Measurements from ENCODE around the gene MAP3K20. TPM values are rescaled to one million over a fixed set of nuclear protein-coding genes. Genes with fewer than 3 reads are reported as not detected.
A peak's percentile ranks its signal among the peaks of the same experiment; 100 is the strongest.

MAP3K20 gene
- total RNA-seq, 1 experiment from 2014 or later = 40.0 TPM

GRCh38 chr2:173247156-173247555 is 171.5 kb downstream of the MAP3K20 start:
- BruUV-seq (replicated peaks) = no TSS peak
- intact Hi-C loops (cut with micrococcal nuclease; ENCODE audit: unreplicated experiment) = no loop called here
- ChIA-PET CTCF (no interaction called here), POLR2A (ENCODE audit: low non-redundant PET) (no interaction called here)
- Histone ChIP-seq H3K27ac (ENCODE audit: low read depth, low read length, poor library complexity, severe bottlenecking) (no peak overlapping the region), H3K36me3 (ENCODE audit: insufficient read depth, low read length, poor library complexity, severe bottlenecking) (no peaks in the 10 kb centered on the region), H3K4me1 (ENCODE audit: insufficient read depth, low read length, poor library complexity, severe bottlenecking) (peaks cover 18% of the 10 kb centered on the region), H3K4me3 (ENCODE audit: low read depth, low read length, poor library complexity, severe bottlenecking) (no peak overlapping the region), H3K27me3 (replicated peaks; ENCODE audit: insufficient read depth, low read depth, low read length, poor library complexity) (no peaks in the 10 kb centered on the region), H3K9me3 (ENCODE audit: low read depth, low read length, poor library complexity, severe bottlenecking) (no peaks in the 10 kb centered on the region)
- no peak for DNase-seq (ENCODE audit: low spot score)
- no peak for TF ChIP-seq CTCF (conservative IDR thresholded peaks at IDR 0.05; ENCODE audit: low read depth, low read length)
- TF ChIP-seq EZH2 (IDR thresholded peaks at IDR 0.05; ENCODE audit: borderline replicate concordance, low read depth, low read length, poor library complexity, severe bottlenecking) = no peak

GRCh38 chr2:173248381-173248780 is 172.7 kb downstream of the MAP3K20 start:
- Histone ChIP-seq H3K4me1 (ENCODE audit: insufficient read depth, low read length, poor library complexity, severe bottlenecking) (peaks cover 18% of the 10 kb centered on the region), H3K27me3 (replicated peaks; ENCODE audit: insufficient read depth, low read depth, low read length, poor library complexity) (no peaks in the 10 kb centered on the region), H3K9me3 (ENCODE audit: low read depth, low read length, poor library complexity, severe bottlenecking) (no peaks in the 10 kb centered on the region), H3K36me3 (ENCODE audit: insufficient read depth, low read length, poor library complexity, severe bottlenecking) (no peaks in the 10 kb centered on the region), H3K4me3 (ENCODE audit: low read depth, low read length, poor library complexity, severe bottlenecking) (no peak overlapping the region), H3K27ac (ENCODE audit: low read depth, low read length, poor library complexity, severe bottlenecking) (no peak overlapping the region)
- BruUV-seq (replicated peaks) = no TSS peak
- POLR2A ChIA-PET (ENCODE audit: low non-redundant PET) = no interaction called here
- CTCF ChIA-PET = no interaction called here
- TF ChIP-seq EZH2 (IDR thresholded peaks at IDR 0.05; ENCODE audit: borderline replicate concordance, low read depth, low read length, poor library complexity, severe bottlenecking) = no peak
- no peak for TF ChIP-seq CTCF (conservative IDR thresholded peaks at IDR 0.05; ENCODE audit: low read depth, low read length)
- DNase-seq (ENCODE audit: low spot score) = no peak
- intact Hi-C loops (cut with micrococcal nuclease; ENCODE audit: unreplicated experiment) = no loop called here

GRCh38 chr2:173249661-173250641 is 174.3 kb downstream of the MAP3K20 start:
- DNase-seq (ENCODE audit: low spot score) = peak; percentile 95
- Histone ChIP-seq H3K27me3 (replicated peaks; ENCODE audit: insufficient read depth, low read depth, low read length, poor library complexity) (no peaks in the 10 kb centered on the region), H3K27ac (ENCODE audit: low read depth, low read length, poor library complexity, severe bottlenecking) (no peak overlapping the region), H3K36me3 (ENCODE audit: insufficient read depth, low read length, poor library complexity, severe bottlenecking) (no peaks in the 10 kb centered on the region), H3K9me3 (ENCODE audit: low read depth, low read length, poor library complexity, severe bottlenecking) (no peaks in the 10 kb centered on the region), H3K4me1 (ENCODE audit: insufficient read depth, low read length, poor library complexity, severe bottlenecking) (peaks cover 18% of the 10 kb centered on the region), H3K4me3 (ENCODE audit: low read depth, low read length, poor library complexity, severe bottlenecking) (no peak overlapping the region)
- no TSS peak for BruUV-seq (replicated peaks)
- POLR2A ChIA-PET (ENCODE audit: low non-redundant PET) = interaction anchor here (0.6 to 0.8 kb wide), 3 partner anchors 40 to 144 kb away, joined by 3 to 7 read pairs (median 3); no protein-coding TSS in a partner anchor
- TF ChIP-seq CTCF (conservative IDR thresholded peaks at IDR 0.05; ENCODE audit: low read depth, low read length) (no peak), EZH2 (IDR thresholded peaks at IDR 0.05; ENCODE audit: borderline replicate concordance, low read depth, low read length, poor library complexity, severe bottlenecking) (no peak)
- CTCF ChIA-PET = no interaction called here
- intact Hi-C loops (cut with micrococcal nuclease; ENCODE audit: unreplicated experiment) = no loop called here

Data from A673 (cell line).